K562 (cell line): ENCODE results near the gene ZEB2. TPM values are rescaled to one million over a fixed set of nuclear protein-coding genes. Genes with fewer than 3 reads are reported as not detected.

Experiments
- ARID3A ChIP-seq: IDR thresholded peaks from 2 replicates; pipeline ENCODE4 v1.6.1; 2012; ENCODE audit warnings: low read depth, low read length, improper control_type of control experiment, borderline replicate concordance
- ATF1 ChIP-seq, 2 experiments: fragments of 450-650 bp in 1 of 2; IDR thresholded peaks; 2 replicates each; pipeline ENCODE4 v1.6.1; 2016; ENCODE audit warnings: missing compliant biosample characterization in 1 of 2, missing genetic modification characterization in 1 of 2
- E2F8 ChIP-seq: fragments of 450-650 bp; IDR thresholded peaks from 2 replicates; pipeline ENCODE4 v1.7.1; 2018; ENCODE audit warnings: mild to moderate bottlenecking, low read depth; ENCODE audit not compliant: partially characterized antibody
- KLF16 ChIP-seq: IDR thresholded peaks from 2 replicates; pipeline ENCODE4 v1.6.1; 2016; ENCODE audit warnings: antibody characterized with exemption
- KLF6 ChIP-seq: fragments of 250-450 bp; sonication (Bioruptor Pico); IDR thresholded peaks from 2 replicates; pipeline ENCODE4 v1.4.0; 2020; ENCODE audit warnings: mild to moderate bottlenecking, moderate library complexity, borderline replicate concordance
- MEF2D ChIP-seq: conservative IDR thresholded peaks from 2 replicates; pipeline ENCODE4 v1.6.1; 2016; ENCODE audit warnings: low read depth, missing genetic modification characterization, missing compliant biosample characterization
- NR4A1 ChIP-seq, 2 experiments: fragments of 250-450 bp in 1 of 2; fragments of 450-650 bp in 1 of 2; sonication (Bioruptor Pico) in 1 of 2; IDR thresholded peaks; 2 replicates each; pipeline versions ENCODE4 v1.4.0 to v1.6.1; 2016 to 2020; ENCODE audit warnings: mild to moderate bottlenecking in 2 of 2, missing compliant biosample characterization in 1 of 2, missing genetic modification characterization in 1 of 2, moderate library complexity in 1 of 2
- PHF8 ChIP-seq: fragments of 200-600 bp; sonication (generic); IDR thresholded peaks from 2 replicates; pipeline ENCODE4 v1.6.1; 2012; ENCODE audit warnings: mixed run types, mild to moderate bottlenecking, inconsistent platforms, low read length, moderate library complexity, borderline replicate concordance
- PKNOX1 ChIP-seq: fragments of 450-650 bp; IDR thresholded peaks from 2 replicates; pipeline ENCODE4 v1.6.1; 2016
- ZMIZ1 ChIP-seq, 2 experiments: fragments of 150-350 bp in 1 of 2; IDR thresholded peaks; 2 replicates each; pipeline ENCODE4 v1.6.1; 2012 to 2016; ENCODE audit warnings: low read depth in 2 of 2, low read length in 2 of 2, mild to moderate bottlenecking in 1 of 2, moderate library complexity in 1 of 2
- ZNF444 ChIP-seq: fragments of 250-450 bp; sonication (Bioruptor Pico); IDR thresholded peaks from 2 replicates; pipeline ENCODE4 v1.4.0; 2020; ENCODE audit warnings: mild to moderate bottlenecking, moderate library complexity
- ZNF609 ChIP-seq: sonication (generic); formaldehyde crosslinking; IDR thresholded peaks from 2 replicates; pipeline ENCODE4 v1.8.1; 2023; ENCODE audit warnings: missing genetic modification reagents, mild to moderate bottlenecking, borderline replicate concordance
- polyA plus RNA-seq, 8 experiments: library from polyadenylated mRNA; depleted of rRNA in 4 of 8; stranded (reverse) in 5 of 8; unstranded in 3 of 8; fragments of >200 nt; fragmentation: Nextera tagmentation in 2 of 8; fragmentation: Illumina TruSeq in 1 of 8; extraction: Ambion mirVana in 2 of 8; extraction: Trizol in 1 of 8; gene quantifications; 2 replicates each; pipeline versions ENCODE4 v1.2.1 to v1.2.3, GENCODE V29; 2011 to 2014; ENCODE audit warnings: inconsistent platforms in 1 of 8, missing spikeins in 1 of 8
- total RNA-seq, 7 experiments: library from RNA; depleted of rRNA in 6 of 7; stranded (reverse); fragments of >200 nt in 6 of 7; fragmentation: Illumina TruSeq in 2 of 7; extraction: Trizol in 2 of 7; gene quantifications; 2 replicates each; pipeline versions ENCODE4 v1.2.1 to v1.2.3, GENCODE V29; 2011 to 2021; ENCODE audit warnings: low replicate concordance in 1 of 7

The ZEB2 gene
- total and polyA plus RNA-seq, 9 of the 15 experiments (the other 6 are each of a cell fraction or from before 2014, with no cell fraction given) = 15.1 to 113 (median 72.3) TPM

GRCh38 chr2:144441711-144442141, 78.2 kb downstream of the ZEB2 start (continued):
- TF ChIP-seq ZNF609 (CRISPR knock-in tag) = no peak
- TF ChIP-seq ZNF444 (CRISPR knock-in tag) = no peak
- peak; percentile 92 for TF ChIP-seq KLF16
- TF ChIP-seq PHF8 = no peak
- TF ChIP-seq NR4A1 (CRISPR knock-in tag; IDR thresholded peaks at IDR 0.05) = no peak
- TF ChIP-seq NR4A1 (tag; IDR thresholded peaks at IDR 0.05) = peak; percentile 82
- TF ChIP-seq KLF6 (CRISPR knock-in tag) = peak; percentile 50; the same call in 1 of the 2 replicates
- TF ChIP-seq ATF1 (CRISPR knock-in tag; IDR thresholded peaks at IDR 0.05) = no peak
- no peak for TF ChIP-seq ATF1 (tag; IDR thresholded peaks at IDR 0.05)
- peak; percentile 97 for TF ChIP-seq ARID3A
- TF ChIP-seq PKNOX1 = peak; percentile 92
- peak in 1 of 2 experiments; percentile 79; a peak in 1 of 4 replicates for TF ChIP-seq ZMIZ1 (IDR thresholded peaks at IDR 0.05; ENCODE audit: low read depth in 2 of 2, low read length in 2 of 2)
- TF ChIP-seq MEF2D (tag) = peak; percentile 36; the same call in 1 of the 2 replicates
- peak; percentile 42 for TF ChIP-seq E2F8
